Measurements from ENCODE around the gene ZNF497.

The ZNF497 gene

DNA sequence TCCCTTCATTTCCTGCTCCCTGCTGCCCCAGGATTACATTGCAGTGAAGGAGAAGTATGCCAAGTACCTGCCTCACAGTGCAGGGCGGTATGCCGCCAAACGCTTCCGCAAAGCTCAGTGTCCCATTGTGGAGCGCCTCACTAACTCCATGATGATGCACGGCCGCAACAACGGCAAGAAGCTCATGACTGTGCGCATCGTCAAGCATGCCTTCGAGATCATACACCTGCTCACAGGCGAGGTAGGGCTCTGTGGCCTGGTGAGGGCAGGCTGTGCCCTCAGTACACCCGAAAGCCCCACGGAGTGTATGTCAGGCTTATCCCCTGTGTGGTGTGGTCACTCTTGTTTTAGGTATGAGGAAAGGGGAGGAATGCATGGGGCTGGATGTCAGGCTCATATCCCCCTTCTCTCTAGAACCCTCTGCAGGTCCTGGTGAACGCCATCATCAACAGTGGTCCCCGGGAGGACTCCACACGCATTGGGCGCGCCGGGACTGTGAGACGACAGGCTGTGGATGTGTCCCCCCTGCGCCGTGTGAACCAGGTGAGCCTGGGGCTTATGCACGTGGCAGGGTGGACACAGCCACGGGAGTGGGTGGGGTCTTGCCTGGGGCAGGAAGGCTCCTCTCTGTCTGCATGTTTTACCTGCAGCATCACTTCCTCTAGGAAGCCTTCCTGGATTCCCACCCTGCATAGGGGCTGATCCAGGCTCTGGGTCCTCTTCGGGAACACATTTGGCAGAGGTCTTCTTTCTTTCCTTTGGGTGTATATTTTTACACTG, 30.6 kb upstream of the ZNF497 start:
- Histone ChIP-seq H3K27ac (ENCODE audit: low read depth, low read length) (peak overlapping the region; percentile 28), H3K4me3 (ENCODE audit: low read depth, low read length) (no peak overlapping the region), H3K9ac (ENCODE audit: low read depth, low read length) (no peak overlapping the region), H3K27me3 (ENCODE audit: control insufficient read depth, insufficient read depth, low read length) (peaks cover 10% of the 10 kb centered on the region), H3K9me3 (ENCODE audit: control insufficient read depth, insufficient read depth, low read length) (no peaks in the 10 kb centered on the region), H3K36me3 (ENCODE audit: control insufficient read depth, insufficient read depth, low read length) (peaks cover 65% of the 10 kb centered on the region), H3K4me1 (ENCODE audit: control insufficient read depth, insufficient read depth, low read length) (peaks cover 7% of the 10 kb centered on the region; the same call in 1 of the 2 replicates)

DNA sequence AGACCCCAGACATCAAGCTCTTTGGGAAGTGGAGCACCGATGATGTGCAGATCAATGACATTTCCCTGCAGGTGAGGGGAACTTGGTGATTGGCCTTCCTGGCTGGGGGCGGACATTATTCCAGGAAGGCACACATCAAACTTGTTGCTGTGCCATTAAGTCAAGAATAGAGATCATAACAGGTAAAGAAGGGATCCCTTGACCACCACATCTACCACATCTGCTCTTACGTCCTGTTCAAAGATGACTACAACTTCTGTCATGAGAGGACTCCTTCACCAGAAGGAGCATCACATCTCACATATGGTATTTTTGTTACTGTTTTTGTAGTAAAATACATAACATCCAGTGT, 25.6 kb upstream of the ZNF497 start:
- H3K36me3 ChIP-seq (ENCODE audit: control insufficient read depth, insufficient read depth, low read length) = peaks cover 50% of the 10 kb centered on the region
- no peak overlapping the region for H3K9ac ChIP-seq (ENCODE audit: low read depth, low read length)
- H3K9me3 ChIP-seq (ENCODE audit: control insufficient read depth, insufficient read depth, low read length) = no peaks in the 10 kb centered on the region
- H3K27me3 ChIP-seq (ENCODE audit: control insufficient read depth, insufficient read depth, low read length) = no peaks in the 10 kb centered on the region
- peaks cover 8% of the 10 kb centered on the region for H3K4me1 ChIP-seq (ENCODE audit: control insufficient read depth, insufficient read depth, low read length)
- H3K4me3 ChIP-seq (ENCODE audit: low read depth, low read length) = peak overlapping the region; percentile 75
- no peak overlapping the region for H3K27ac ChIP-seq (ENCODE audit: low read depth, low read length)

DNA sequence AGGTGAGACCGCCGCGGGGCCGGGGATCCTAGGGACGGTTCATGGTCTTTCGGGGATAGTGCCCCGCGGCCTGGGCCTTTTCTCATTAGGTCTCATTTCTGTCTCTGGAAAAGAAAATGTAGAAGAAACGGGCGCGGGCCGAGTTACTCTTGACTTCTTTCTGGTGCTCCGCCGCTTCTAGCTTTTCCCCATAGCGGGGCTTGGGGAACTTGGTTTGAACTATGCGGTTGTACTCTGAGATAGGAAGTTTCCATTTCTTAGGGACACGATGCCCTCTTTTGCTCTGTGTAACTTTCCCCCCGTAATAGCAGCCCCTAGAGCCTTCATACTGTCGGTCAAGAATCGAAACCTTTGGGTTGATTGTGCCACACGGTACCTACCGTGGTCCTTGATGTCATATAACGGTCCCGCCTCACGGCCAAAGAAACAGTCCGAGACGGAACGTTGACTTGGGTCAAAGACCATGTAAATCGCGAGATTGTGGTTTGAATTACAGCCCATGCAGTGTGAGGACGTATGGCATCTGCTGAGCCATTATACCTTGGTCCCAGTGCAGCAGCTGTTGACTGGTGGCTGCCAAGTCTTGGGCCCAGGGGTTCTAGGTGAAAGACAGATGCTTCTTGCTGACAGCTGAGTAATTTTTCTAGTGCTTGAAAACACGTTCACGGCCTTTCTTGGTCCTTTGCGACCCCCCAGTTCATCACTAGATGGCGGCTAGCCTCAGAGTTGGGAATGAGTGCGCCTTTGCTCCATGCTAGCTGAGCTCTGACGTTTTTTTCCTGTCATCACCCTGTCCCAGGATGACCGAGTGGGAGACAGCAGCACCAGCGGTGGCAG, 25.0 kb upstream of the ZNF497 start:
- Histone ChIP-seq H3K27ac (ENCODE audit: low read depth, low read length) (peak overlapping the region; percentile 100), H3K36me3 (ENCODE audit: control insufficient read depth, insufficient read depth, low read length) (peaks cover 44% of the 10 kb centered on the region)

DNA sequence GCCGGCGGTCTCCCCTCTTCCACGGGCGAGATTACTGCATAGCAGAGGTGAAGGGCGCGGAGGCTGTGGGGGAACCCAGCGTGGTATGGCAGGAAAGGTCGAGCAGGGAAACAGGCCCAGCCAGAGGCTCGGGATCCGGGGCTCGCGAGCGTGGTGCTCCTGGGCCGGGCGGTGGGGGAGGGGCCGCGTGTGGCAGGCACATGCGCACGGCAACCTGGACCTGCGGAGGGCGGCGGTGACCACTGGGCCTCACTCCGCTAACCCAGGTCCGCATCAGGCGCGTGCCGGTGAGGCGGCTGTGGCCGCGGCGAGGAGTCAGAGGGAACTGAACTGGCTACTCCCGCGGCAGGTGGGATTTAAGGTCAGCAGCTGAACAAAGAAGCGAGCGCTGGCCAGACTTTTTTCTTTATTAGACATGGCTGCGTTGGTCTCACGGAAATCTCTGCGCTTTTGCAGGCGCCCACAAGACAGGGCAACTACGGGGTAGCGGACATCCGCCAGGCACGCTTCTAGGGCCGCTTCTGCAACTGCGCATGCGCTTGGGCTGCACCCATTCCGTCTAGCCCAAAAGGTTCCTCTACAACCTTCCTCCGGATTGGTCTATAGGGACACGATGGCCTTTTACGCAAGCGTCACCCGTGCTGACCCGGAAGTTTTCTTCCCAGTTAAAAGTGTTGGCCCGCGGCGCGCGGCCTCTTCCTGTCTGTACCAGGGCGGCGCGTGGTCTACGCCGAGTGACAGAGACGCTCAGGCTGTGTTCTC, 24.2 kb upstream of the ZNF497 start, which contains the start of gene RPS5:
RPS5 (plus strand) TSS at position 694 of the 762 bp plus-strand sequence. CDS start 869 bp downstream, outside the sequence.
- H3K4me3 ChIP-seq (ENCODE audit: low read depth, low read length) = peak within 1 kb of the TSS; percentile 75
- peaks cover 36% of the 10 kb centered on the region for H3K36me3 ChIP-seq (ENCODE audit: control insufficient read depth, insufficient read depth, low read length)
- peaks cover 8% of the 10 kb centered on the region for H3K4me1 ChIP-seq (ENCODE audit: control insufficient read depth, insufficient read depth, low read length)
- H3K27me3 ChIP-seq (ENCODE audit: control insufficient read depth, insufficient read depth, low read length) = no peaks in the 10 kb centered on the region
- no peaks in the 10 kb centered on the region for H3K9me3 ChIP-seq (ENCODE audit: control insufficient read depth, insufficient read depth, low read length)
- H3K27ac ChIP-seq (ENCODE audit: low read depth, low read length) = peak within 1 kb of the TSS; percentile 100
- peak within 1 kb of the TSS; percentile 97 for H3K9ac ChIP-seq (ENCODE audit: low read depth, low read length)

More for the DNA sequence above, 25.0 kb upstream of the ZNF497 start:
- peaks cover 8% of the 10 kb centered on the region for H3K4me1 ChIP-seq (ENCODE audit: control insufficient read depth, insufficient read depth, low read length)
- peak overlapping the region; percentile 78 for H3K9ac ChIP-seq (ENCODE audit: low read depth, low read length)
- H3K9me3 ChIP-seq (ENCODE audit: control insufficient read depth, insufficient read depth, low read length) = no peaks in the 10 kb centered on the region
- H3K27me3 ChIP-seq (ENCODE audit: control insufficient read depth, insufficient read depth, low read length) = no peaks in the 10 kb centered on the region
- H3K4me3 ChIP-seq (ENCODE audit: low read depth, low read length) = peak overlapping the region; percentile 75

DNA sequence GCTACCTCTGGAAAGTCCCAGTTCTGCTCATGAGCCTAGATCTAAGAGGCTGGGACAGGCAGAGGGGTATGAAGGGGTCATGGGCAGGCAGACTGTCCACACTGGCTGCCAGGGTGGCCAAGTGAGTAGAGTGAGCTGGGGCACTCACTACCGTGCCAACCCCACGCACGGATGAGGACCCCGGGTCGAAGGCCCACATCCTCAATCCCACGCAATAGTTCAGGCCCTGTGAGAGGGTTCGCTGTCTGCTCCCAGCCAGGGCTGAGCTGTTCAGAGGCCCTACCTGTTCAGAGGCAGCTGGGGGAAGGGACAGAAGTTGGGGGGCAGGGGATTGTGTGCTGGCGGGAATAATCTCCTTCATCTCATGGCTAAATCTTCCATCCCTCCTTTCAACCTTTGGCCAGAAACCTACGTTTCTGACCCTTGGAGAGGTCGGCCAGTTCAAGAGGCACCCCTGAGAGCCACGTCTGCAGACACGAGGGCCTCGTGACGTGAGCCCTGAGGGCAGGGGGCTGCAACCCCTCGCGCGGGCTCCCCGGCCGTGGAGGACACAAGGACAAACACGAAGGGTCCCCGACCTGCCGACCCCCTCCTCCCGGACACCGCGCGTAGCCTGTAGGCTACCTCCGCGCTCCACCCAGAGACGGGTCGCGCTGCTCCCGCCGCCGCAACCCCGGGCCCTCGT, 23.5 kb upstream of the ZNF497 start:
- Histone ChIP-seq H3K4me1 (ENCODE audit: control insufficient read depth, insufficient read depth, low read length) (peaks cover 8% of the 10 kb centered on the region), H3K9me3 (ENCODE audit: control insufficient read depth, insufficient read depth, low read length) (no peaks in the 10 kb centered on the region), H3K4me3 (ENCODE audit: low read depth, low read length) (peak overlapping the region; percentile 75), H3K9ac (ENCODE audit: low read depth, low read length) (peak overlapping the region; percentile 97), H3K27ac (ENCODE audit: low read depth, low read length) (peak overlapping the region; percentile 100), H3K36me3 (ENCODE audit: control insufficient read depth, insufficient read depth, low read length) (peaks cover 29% of the 10 kb centered on the region), H3K27me3 (ENCODE audit: control insufficient read depth, insufficient read depth, low read length) (no peaks in the 10 kb centered on the region)

DNA sequence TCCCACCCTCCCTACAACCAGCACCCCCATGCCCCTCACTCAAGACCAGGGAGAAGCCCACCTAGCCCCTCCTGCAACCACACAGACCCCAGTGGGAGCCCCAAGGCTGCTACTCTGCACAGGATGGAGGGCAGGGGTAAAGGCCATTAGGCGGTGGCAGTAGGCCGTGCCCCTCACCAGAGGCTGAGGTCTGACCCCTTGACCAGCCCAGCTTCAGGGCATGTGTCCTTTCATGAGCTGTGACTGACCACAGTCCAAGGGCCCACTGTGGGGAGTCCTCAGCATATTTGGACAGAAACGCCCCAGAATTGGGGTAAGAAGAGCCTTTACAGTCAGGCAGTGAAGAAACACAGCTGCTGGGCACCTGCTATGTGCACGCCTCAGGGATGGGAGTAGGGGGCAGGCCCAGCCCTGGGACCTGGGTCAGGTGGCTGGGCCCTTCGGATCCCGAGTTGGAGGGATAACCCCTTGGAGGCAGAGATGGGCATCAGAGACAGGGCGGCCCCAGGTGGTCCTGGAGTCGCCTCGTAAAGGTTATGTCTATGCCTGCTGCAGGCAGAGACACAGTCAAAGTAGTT, 22.9 kb upstream of the ZNF497 start:
- Histone ChIP-seq H3K4me1 (ENCODE audit: control insufficient read depth, insufficient read depth, low read length) (peaks cover 8% of the 10 kb centered on the region), H3K36me3 (ENCODE audit: control insufficient read depth, insufficient read depth, low read length) (peaks cover 23% of the 10 kb centered on the region), H3K27ac (ENCODE audit: low read depth, low read length) (peak overlapping the region; percentile 100), H3K9ac (ENCODE audit: low read depth, low read length) (peak overlapping the region; percentile 97), H3K4me3 (ENCODE audit: low read depth, low read length) (peak overlapping the region; percentile 75), H3K9me3 (ENCODE audit: control insufficient read depth, insufficient read depth, low read length) (no peaks in the 10 kb centered on the region), H3K27me3 (ENCODE audit: control insufficient read depth, insufficient read depth, low read length) (no peaks in the 10 kb centered on the region)

DNA sequence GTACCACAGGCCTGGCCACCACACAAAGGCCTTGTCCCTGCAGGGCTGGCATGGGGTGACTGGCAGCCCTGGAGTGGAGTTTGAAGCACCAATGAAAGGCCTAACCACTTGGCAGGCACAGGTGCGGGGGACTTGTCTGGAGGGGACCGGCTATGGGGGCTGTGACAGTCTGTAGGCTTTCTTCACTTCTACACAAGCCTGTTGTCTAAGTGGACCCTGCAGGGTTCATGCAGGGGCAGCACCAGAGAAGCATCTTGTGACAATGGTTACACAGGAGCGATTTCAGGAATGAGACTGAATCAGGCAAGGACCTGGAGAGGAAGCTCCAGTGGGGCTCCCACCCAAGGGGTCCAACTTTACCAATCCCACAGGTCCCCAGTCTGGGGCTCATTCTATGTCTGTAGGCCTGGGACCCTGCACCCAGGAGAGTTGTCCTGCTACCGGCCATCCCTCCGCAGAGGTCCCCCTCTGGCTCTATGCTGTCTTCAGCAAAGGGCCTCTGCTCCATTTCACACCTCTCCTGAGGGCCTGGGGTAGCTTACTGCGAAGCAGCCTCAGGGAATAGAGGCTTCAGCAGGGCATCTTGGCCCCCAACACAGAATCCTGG, 20.5 kb upstream of the ZNF497 start:
- H3K9me3 ChIP-seq (ENCODE audit: control insufficient read depth, insufficient read depth, low read length) = no peaks in the 10 kb centered on the region
- peaks cover 8% of the 10 kb centered on the region for H3K4me1 ChIP-seq (ENCODE audit: control insufficient read depth, insufficient read depth, low read length)
- H3K27ac ChIP-seq (ENCODE audit: low read depth, low read length) = no peak overlapping the region
- H3K9ac ChIP-seq (ENCODE audit: low read depth, low read length) = no peak overlapping the region
- H3K4me3 ChIP-seq (ENCODE audit: low read depth, low read length) = no peak overlapping the region
- peaks cover 3% of the 10 kb centered on the region for H3K36me3 ChIP-seq (ENCODE audit: control insufficient read depth, insufficient read depth, low read length)
- no peaks in the 10 kb centered on the region for H3K27me3 ChIP-seq (ENCODE audit: control insufficient read depth, insufficient read depth, low read length)

DNA sequence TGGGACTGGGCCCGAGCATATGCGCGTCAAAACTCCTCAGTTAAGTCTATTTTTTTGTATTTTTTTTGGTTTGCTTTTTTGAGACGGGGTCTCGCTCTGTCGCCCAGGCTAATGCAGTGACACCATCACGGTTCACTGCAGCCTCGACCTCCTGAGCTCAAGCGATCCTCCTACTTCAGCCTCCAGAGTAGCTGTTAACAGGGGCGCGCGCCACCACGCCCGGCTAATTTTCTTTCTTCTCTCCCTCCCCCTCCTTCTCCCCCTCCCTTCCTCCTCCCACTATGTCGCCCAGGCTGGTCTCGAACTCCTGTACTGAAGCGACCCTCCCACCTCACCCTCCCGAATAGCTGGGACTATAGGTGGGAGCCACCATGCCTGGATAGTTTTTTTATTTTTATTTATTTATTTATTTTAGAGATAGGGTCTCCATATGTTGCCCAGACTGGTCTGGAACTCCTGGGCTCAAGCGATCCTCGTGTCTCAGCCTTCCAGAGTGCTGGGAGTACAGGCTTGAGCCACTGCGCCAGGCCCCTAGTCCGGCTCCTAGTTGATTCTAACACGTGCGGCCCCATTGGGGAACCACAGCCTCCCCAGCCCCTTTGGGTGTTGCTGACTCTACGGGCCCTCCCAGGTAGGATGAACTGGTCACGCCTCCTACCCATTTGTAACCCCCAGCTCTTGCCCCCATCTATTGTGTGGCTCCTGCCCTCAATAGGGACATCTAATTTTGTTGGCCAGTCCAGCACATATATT, 19.1 kb upstream of the ZNF497 start:
- H3K36me3 ChIP-seq (ENCODE audit: control insufficient read depth, insufficient read depth, low read length) = no peaks in the 10 kb centered on the region
- no peaks in the 10 kb centered on the region for H3K9me3 ChIP-seq (ENCODE audit: control insufficient read depth, insufficient read depth, low read length)
- H3K4me1 ChIP-seq (ENCODE audit: control insufficient read depth, insufficient read depth, low read length) = peaks cover 8% of the 10 kb centered on the region
- no peak overlapping the region for H3K27ac ChIP-seq (ENCODE audit: low read depth, low read length)
- no peaks in the 10 kb centered on the region for H3K27me3 ChIP-seq (ENCODE audit: control insufficient read depth, insufficient read depth, low read length)
- no peak overlapping the region; the same call in 1 of the 2 replicates for H3K9ac ChIP-seq (ENCODE audit: low read depth, low read length)
- peak overlapping the region; percentile 80 for H3K4me3 ChIP-seq (ENCODE audit: low read depth, low read length)

DNA sequence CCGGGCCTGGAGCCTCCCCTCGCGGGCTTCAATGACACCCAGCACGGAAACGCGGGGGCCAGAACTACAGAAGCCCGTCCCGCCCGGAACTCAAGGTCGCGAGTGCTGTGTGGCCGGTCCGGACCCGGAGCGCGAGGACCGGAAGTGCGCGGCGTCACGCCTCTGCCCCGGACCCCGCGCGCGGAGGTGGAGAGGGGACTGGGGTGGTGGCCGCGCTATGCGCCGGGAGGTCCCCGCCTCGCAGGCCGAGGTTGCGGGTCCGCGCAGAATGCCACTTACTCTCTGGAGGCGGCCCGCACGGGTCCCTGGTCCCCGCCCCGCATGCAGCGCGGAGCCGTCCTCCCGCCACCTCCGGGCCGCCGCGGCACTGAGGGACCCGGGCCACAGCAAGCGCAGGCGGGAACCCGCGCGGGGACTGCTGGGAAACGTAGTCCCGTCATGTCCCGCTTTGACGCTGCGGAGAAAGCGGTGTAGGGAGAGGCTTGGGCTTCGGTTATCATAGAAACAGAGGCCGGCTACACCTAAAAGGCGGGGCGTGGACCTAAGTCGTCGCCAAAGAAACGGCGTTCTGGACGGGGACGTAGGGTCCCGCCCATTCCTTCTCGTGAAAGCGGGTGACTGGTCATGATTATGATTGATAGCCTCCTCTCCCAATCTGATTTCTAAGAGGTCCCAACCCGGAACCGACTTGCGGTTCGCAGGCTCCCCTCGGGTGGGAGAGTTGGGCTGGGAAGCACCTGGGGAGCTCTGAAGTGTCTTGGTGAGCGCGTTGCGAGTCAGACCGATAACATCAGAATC, 18.3 kb upstream of the ZNF497 start, which contains the start of gene ZNF837:
ZNF837 (minus strand) TSS at position 369 of the 798 bp plus-strand sequence. CDS start 11,698 bp downstream, outside the sequence.
- Histone ChIP-seq H3K9ac (ENCODE audit: low read depth, low read length) (peak within 1 kb of the TSS; percentile 74), H3K9me3 (ENCODE audit: control insufficient read depth, insufficient read depth, low read length) (no peaks in the 10 kb centered on the region), H3K27ac (ENCODE audit: low read depth, low read length) (peak within 1 kb of the TSS; percentile 93), H3K36me3 (ENCODE audit: control insufficient read depth, insufficient read depth, low read length) (no peaks in the 10 kb centered on the region), H3K27me3 (ENCODE audit: control insufficient read depth, insufficient read depth, low read length) (no peaks in the 10 kb centered on the region), H3K4me3 (ENCODE audit: low read depth, low read length) (peak within 1 kb of the TSS; percentile 80), H3K4me1 (ENCODE audit: control insufficient read depth, insufficient read depth, low read length) (peaks cover 6% of the 10 kb centered on the region)
